GM12878 (cell line): Measurements from ENCODE around the gene TNFRSF6B. TPM values are rescaled to one million over a fixed set of nuclear protein-coding genes. Genes with fewer than 3 reads are reported as not detected.

Source experiments
- ATAC-seq: fragments of 200-7000 bp; cut with Tn5 transposase; 3 replicates; pipeline ENCODE4 v1.9.1; 2020; ENCODE audit warnings: mild to moderate bottlenecking, moderate library complexity
- BruUV-seq: library from RNA; stranded (reverse); fragments of 400-500 nt; replicated peaks from 2 replicates; lab custom pipeline; 2021; lab: Mats Ljungman, UMichigan
- CTCF ChIA-PET: fragments of 300-600 bp; sonication (Branson Sonifier 250); formaldehyde crosslinking; extraction: SDS; loops from one replicate; lab custom pipeline; 2021; ENCODE audit warnings: inconsistent platforms; lab: Yijun Ruan, JAX
- POLR2A ChIA-PET: fragments of 350-600 bp; formaldehyde crosslinking; extraction: SDS; loops from one replicate; lab custom pipeline; 2021; ENCODE audit warnings: inconsistent platforms; lab: Charles Lee
- RAD21 ChIA-PET: fragments of 300-600 bp; sonication (Branson Sonifier 250); formaldehyde crosslinking; loops from one replicate; lab custom pipeline; 2023; ENCODE audit warnings: antibody characterized with exemption; ENCODE audit not compliant: unreplicated experiment; lab: Charles Lee
- SMC1A ChIA-PET: fragments of 300-600 bp; sonication (Branson Sonifier 250); formaldehyde crosslinking; loops from one replicate; lab custom pipeline; 2023; ENCODE audit not compliant: unreplicated experiment, uncharacterized antibody; lab: Charles Lee
- DNase-seq: peaks from one replicate; pipeline ENCODE4 v3.0.0-alpha.2; 2011; ENCODE audit warnings: low read depth, low spot score
- FAIRE-seq: peaks from 3 replicates; lab custom pipeline; 2011; peaks lifted over from hg19 to GRCh38; lab: Jason Lieb, UNC
- H2AFZ ChIP-seq: 2 replicates; pipeline ENCODE4 v1.6.0; 2011; ENCODE audit warnings: low read depth, low read length, control low read depth; ENCODE audit not compliant: control insufficient read depth
- H3K27ac ChIP-seq: 2 replicates; pipeline ENCODE4 v1.5.1; 2011; ENCODE audit warnings: control low read depth; ENCODE audit not compliant: control insufficient read depth, insufficient read depth
- H3K27me3 ChIP-seq, 2 experiments: replicated peaks in 1 of 2; 2 replicates each; pipeline versions ENCODE4 v1.6.0 to v1.6.1; 2011; ENCODE audit warnings: low read length in 1 of 2; ENCODE audit not compliant: control insufficient read depth in 2 of 2, insufficient read depth in 2 of 2
- H3K36me3 ChIP-seq, 2 experiments: 2 replicates each; pipeline ENCODE4 v1.5.1; 2011; ENCODE audit warnings: low read length in 1 of 2; ENCODE audit not compliant: control insufficient read depth in 2 of 2, insufficient read depth in 2 of 2
- H3K4me1 ChIP-seq: 2 replicates; pipeline ENCODE4 v1.6.1; 2011; ENCODE audit warnings: mild to moderate bottlenecking, low read length, moderate library complexity, mixed read lengths; ENCODE audit not compliant: control insufficient read depth, insufficient read depth
- H3K4me2 ChIP-seq: 2 replicates; pipeline ENCODE4 v1.6.0; 2011; ENCODE audit warnings: control low read depth; ENCODE audit not compliant: control insufficient read depth, insufficient read depth
- H3K4me3 ChIP-seq: fragments of 200-600 bp; sonication (generic); 2 replicates; pipeline ENCODE4 v1.5.1; 2016
- H3K79me2 ChIP-seq: 2 replicates; pipeline ENCODE4 v1.6.0; 2011; ENCODE audit warnings: low read length; ENCODE audit not compliant: control insufficient read depth, insufficient read depth
- H3K9ac ChIP-seq: 2 replicates; pipeline ENCODE4 v1.8.0; 2011; ENCODE audit warnings: low read length, control low read depth, mixed read lengths; ENCODE audit not compliant: control insufficient read depth, insufficient read depth
- H3K9me3 ChIP-seq: replicated peaks from 3 replicates; pipeline ENCODE4 v1.5.1; 2011; ENCODE audit warnings: mild to moderate bottlenecking, low read length; ENCODE audit not compliant: control insufficient read depth, insufficient read depth
- H4K20me1 ChIP-seq: 2 replicates; pipeline ENCODE4 v1.6.0; 2011; ENCODE audit not compliant: control insufficient read depth, insufficient read depth
- EZH2 ChIP-seq: IDR thresholded peaks from 2 replicates; pipeline ENCODE4 v1.6.1; 2012; ENCODE audit warnings: low read depth, mild to moderate bottlenecking, control low read depth, inconsistent platforms, low read length, borderline replicate concordance; ENCODE audit not compliant: control insufficient read depth
- JUNB ChIP-seq: IDR thresholded peaks from 2 replicates; pipeline ENCODE4 v1.6.1; 2016; ENCODE audit warnings: antibody characterized with exemption, mild to moderate bottlenecking
- MXI1 ChIP-seq: fragments of 150-350 bp; IDR thresholded peaks from 2 replicates; pipeline ENCODE4 v1.6.1; 2011; ENCODE audit warnings: low read depth, mild to moderate bottlenecking, inconsistent platforms, low read length, improper control_type of control experiment
- SMAD1 ChIP-seq: fragments of 450-650 bp; IDR thresholded peaks from 2 replicates; pipeline ENCODE4 v1.6.1; 2018; ENCODE audit warnings: mild to moderate bottlenecking, low read depth; ENCODE audit not compliant: partially characterized antibody
- WGBS: methylation state at CpG from one replicate; pipeline ENCODE4 v1.1.6; 2016; ENCODE audit warnings: low lambda C conversion rate; ENCODE audit not compliant: insufficient replicate concordance, insufficient coverage; ENCODE audit errors: missing lambda C conversion rate; 5-methylcytosine and 5-hydroxymethylcytosine counted together
- in situ Hi-C: fragments of 300-500 bp; cut with MboI; formaldehyde crosslinking; loops from 9 replicates; pipeline ENCODE4 v1.14.3; 2018; ENCODE audit warnings: mixed read lengths
- intact Hi-C: fragments of 100-400 bp; cut with micrococcal nuclease; formaldehyde crosslinking; loops from one replicate; pipeline ENCODE4 v1.14.2; 2022; ENCODE audit not compliant: unreplicated experiment
- polyA plus RNA-seq, 11 experiments: library from polyadenylated mRNA; depleted of rRNA in 4 of 11; unstranded in 6 of 11; stranded (reverse) in 5 of 11; fragments of >200 nt; fragmentation: Nextera tagmentation in 4 of 11; fragmentation: Illumina TruSeq in 1 of 11; extraction: Ambion mirVana in 4 of 11; extraction: Trizol in 1 of 11; gene quantifications; 1 replicate in 1 of 11; 2 replicates in 10 of 11; pipeline versions ENCODE4 v1.2.1 to v1.2.3, GENCODE V29; 2011 to 2016; ENCODE audit warnings: inconsistent platforms in 2 of 11, missing spikeins in 2 of 11, low read depth in 1 of 11
- total RNA-seq, 4 experiments: library from RNA; depleted of rRNA in 3 of 4; stranded (reverse); fragments of >200 nt in 3 of 4; fragmentation: Illumina TruSeq in 1 of 4; extraction: Trizol in 1 of 4; gene quantifications; 2 replicates each; pipeline versions ENCODE4 v1.2.1 to v1.2.3, GENCODE V29; 2013 to 2021
- TF ChIP-seq, protein P1 (sequence below): IDR thresholded peaks from 2 replicates; pipeline ENCODE4 v1.6.1; 2012; ENCODE audit warnings: low read depth, low read length, improper control_type of control experiment
- TF ChIP-seq, protein P2 (sequence below): fragments of 450-650 bp; IDR thresholded peaks from 2 replicates; pipeline ENCODE4 v1.6.1; 2018; ENCODE audit warnings: borderline replicate concordance, mild to moderate bottlenecking; ENCODE audit not compliant: partially characterized antibody
- TF ChIP-seq, protein P3 (sequence below): fragments of 150-350 bp; IDR thresholded peaks from 2 replicates; pipeline ENCODE4 v1.6.1; 2014; ENCODE audit warnings: mild to moderate bottlenecking, low read depth, low read length
- TF ChIP-seq, protein P4 (sequence below): fragments of 450-650 bp; formaldehyde crosslinking; IDR thresholded peaks from 2 replicates; pipeline ENCODE4 v1.4.0; 2022; ENCODE audit warnings: mild to moderate bottlenecking, moderate library complexity
- TF ChIP-seq, protein P5 (sequence below): fragments of 450-650 bp; IDR thresholded peaks from 2 replicates; pipeline ENCODE4 v1.6.1; 2016; ENCODE audit warnings: mild to moderate bottlenecking

Gene TNFRSF6B
- total and polyA plus RNA-seq, 10 of the 15 experiments (the other 5 are each of a cell fraction or from before 2014, with no cell fraction given), result 0.67 to 2.2 (median 1.8) TPM; not detected in 7

DNA sequence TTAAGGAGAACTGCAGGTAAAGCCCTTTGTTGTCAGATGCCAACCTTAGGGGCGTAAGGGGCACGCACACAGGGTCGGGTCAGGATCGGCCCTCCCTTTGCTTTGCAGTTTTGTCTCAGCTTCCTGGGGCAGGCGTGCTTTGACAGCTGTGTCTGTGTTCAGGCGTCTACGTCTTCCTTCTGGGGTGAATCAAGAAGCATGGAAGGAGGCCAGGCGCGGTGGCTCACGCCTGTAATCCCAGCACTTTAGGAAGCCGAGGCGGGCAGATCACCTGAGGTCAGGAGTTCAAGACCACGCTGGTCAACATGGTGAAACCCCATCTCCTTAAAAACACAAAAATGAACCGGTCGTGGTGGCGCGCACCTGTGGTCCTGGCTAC lies 12.7 kb downstream of the TNFRSF6B start (continued):
- TF ChIP-seq, protein P1, sequence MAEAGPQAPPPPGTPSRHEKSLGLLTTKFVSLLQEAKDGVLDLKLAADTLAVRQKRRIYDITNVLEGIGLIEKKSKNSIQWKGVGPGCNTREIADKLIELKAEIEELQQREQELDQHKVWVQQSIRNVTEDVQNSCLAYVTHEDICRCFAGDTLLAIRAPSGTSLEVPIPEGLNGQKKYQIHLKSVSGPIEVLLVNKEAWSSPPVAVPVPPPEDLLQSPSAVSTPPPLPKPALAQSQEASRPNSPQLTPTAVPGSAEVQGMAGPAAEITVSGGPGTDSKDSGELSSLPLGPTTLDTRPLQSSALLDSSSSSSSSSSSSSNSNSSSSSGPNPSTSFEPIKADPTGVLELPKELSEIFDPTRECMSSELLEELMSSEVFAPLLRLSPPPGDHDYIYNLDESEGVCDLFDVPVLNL, result no peak
- TF ChIP-seq MXI1 (no peak), SMAD1 (no peak)
- TF ChIP-seq, all 136 proteins: peak for 0

DNA sequence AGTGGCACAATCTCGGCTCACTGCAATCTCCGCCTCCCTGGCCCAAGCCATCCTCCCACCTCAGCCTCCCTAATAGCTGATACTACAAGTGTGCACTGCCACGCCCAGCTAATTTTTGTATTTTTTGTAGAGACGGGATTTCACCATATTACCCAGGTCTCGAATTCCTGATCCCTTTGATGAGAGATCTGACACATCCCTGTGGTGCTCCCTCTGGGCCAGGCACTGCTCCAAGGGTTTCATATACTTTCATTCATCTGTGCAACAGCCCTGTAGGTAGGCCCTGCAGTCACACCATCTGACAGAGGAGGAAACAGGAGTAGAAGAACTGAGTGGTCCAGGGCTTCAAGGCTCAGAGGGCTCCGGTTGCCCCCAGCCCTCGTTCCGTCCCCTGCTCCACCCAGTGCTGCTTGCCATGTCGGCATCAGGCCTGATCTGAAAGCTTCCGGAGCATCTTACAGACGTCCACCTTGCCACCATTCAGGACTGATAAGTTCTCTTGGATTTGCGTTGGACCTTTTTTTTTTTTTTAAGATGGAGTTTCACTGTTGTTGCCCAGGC lies 14.7 kb downstream of the TNFRSF6B start:
- Histone ChIP-seq H3K36me3 (peaks cover 0 to 28% of the 10 kb centered on the region in 2 experiments), H3K27ac (no peak overlapping the region), H3K27me3 (no peaks in the 10 kb centered on the region), H2AFZ (no peak overlapping the region), H3K4me3 (no peak overlapping the region), H3K9ac (no peak overlapping the region), H3K4me1 (peaks cover 12% of the 10 kb centered on the region), H4K20me1 (no peaks in the 10 kb centered on the region), H3K79me2 (peaks cover 53% of the 10 kb centered on the region), H3K9me3 (peaks cover 23% of the 10 kb centered on the region; the same call in 2 of the 3 replicates), H3K4me2 (no peak overlapping the region)
- no TSS peak for BruUV-seq
- WGBS, result 89% methylated on average over 12 of the region's 12 CpGs
- ATAC-seq, result no peak
- ChIA-PET POLR2A (interaction anchor here (0.7 to 1.0 kb wide), 3 partner anchors 11 to 116 kb away, joined by 3 to 4 read pairs (median 3); partner anchors contain the start of gene LIME1), RAD21 (interaction anchor here (1.3 to 1.6 kb wide), 2 partner anchors 25 to 73 kb away, joined by 3 to 4 read pairs; partner anchors contain the start of gene LIME1), SMC1A (no interaction called here), CTCF (interaction anchor here (1.0 to 1.2 kb wide), 2 partner anchors 17 to 262 kb away, joined by 3 to 7 read pairs; no protein-coding TSS in a partner anchor)
- intact Hi-C loops (no loop called here), in situ Hi-C loops (no loop called here)
- no peak for DNase-seq
- no peak for FAIRE-seq
- no peak for TF ChIP-seq EZH2
- no peak for TF ChIP-seq JUNB
- TF ChIP-seq, protein P2, sequence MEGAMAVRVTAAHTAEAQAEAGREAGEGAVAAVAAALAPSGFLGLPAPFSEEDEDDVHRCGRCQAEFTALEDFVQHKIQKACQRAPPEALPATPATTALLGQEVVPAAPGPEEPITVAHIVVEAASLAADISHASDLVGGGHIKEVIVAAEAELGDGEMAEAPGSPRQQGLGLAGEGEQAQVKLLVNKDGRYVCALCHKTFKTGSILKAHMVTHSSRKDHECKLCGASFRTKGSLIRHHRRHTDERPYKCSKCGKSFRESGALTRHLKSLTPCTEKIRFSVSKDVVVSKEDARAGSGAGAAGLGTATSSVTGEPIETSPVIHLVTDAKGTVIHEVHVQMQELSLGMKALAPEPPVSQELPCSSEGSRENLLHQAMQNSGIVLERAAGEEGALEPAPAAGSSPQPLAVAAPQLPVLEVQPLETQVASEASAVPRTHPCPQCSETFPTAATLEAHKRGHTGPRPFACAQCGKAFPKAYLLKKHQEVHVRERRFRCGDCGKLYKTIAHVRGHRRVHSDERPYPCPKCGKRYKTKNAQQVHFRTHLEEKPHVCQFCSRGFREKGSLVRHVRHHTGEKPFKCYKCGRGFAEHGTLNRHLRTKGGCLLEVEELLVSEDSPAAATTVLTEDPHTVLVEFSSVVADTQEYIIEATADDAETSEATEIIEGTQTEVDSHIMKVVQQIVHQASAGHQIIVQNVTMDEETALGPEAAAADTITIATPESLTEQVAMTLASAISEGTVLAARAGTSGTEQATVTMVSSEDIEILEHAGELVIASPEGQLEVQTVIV, result no peak
- TF ChIP-seq, protein P3, sequence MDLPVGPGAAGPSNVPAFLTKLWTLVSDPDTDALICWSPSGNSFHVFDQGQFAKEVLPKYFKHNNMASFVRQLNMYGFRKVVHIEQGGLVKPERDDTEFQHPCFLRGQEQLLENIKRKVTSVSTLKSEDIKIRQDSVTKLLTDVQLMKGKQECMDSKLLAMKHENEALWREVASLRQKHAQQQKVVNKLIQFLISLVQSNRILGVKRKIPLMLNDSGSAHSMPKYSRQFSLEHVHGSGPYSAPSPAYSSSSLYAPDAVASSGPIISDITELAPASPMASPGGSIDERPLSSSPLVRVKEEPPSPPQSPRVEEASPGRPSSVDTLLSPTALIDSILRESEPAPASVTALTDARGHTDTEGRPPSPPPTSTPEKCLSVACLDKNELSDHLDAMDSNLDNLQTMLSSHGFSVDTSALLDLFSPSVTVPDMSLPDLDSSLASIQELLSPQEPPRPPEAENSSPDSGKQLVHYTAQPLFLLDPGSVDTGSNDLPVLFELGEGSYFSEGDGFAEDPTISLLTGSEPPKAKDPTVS, result no peak
- TF ChIP-seq, protein P4, sequence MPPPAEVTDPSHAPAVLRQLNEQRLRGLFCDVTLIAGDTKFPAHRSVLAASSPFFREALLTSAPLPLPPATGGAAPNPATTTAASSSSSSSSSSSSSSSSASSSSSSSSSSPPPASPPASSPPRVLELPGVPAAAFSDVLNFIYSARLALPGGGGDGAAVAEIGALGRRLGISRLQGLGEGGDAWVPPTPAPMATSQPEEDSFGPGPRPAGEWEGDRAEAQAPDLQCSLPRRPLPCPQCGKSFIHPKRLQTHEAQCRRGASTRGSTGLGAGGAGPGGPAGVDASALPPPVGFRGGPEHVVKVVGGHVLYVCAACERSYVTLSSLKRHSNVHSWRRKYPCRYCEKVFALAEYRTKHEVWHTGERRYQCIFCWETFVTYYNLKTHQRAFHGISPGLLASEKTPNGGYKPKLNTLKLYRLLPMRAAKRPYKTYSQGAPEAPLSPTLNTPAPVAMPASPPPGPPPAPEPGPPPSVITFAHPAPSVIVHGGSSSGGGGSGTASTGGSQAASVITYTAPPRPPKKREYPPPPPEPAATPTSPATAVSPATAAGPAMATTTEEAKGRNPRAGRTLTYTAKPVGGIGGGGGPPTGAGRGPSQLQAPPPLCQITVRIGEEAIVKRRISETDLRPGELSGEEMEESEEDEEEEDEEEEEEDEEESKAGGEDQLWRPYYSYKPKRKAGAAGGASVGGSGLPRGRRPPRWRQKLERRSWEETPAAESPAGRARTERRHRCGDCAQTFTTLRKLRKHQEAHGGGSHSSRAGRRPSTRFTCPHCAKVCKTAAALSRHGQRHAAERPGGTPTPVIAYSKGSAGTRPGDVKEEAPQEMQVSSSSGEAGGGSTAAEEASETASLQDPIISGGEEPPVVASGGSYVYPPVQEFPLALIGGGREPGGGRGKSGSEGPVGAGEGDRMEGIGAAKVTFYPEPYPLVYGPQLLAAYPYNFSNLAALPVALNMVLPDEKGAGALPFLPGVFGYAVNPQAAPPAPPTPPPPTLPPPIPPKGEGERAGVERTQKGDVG, result no peak
- TF ChIP-seq, protein P5, sequence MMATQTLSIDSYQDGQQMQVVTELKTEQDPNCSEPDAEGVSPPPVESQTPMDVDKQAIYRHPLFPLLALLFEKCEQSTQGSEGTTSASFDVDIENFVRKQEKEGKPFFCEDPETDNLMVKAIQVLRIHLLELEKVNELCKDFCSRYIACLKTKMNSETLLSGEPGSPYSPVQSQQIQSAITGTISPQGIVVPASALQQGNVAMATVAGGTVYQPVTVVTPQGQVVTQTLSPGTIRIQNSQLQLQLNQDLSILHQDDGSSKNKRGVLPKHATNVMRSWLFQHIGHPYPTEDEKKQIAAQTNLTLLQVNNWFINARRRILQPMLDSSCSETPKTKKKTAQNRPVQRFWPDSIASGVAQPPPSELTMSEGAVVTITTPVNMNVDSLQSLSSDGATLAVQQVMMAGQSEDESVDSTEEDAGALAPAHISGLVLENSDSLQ, result no peak
